PC-3 (cell line): ENCODE measurements around the gene DENND4B. TPM values are rescaled to one million over a fixed set of nuclear protein-coding genes. Genes with fewer than 3 reads are reported as not detected.
A peak's percentile ranks its signal among the peaks of the same experiment; 100 is the strongest.

ENCODE experiments used
- ATAC-seq: fragments of 200-7000 bp; cut with Tn5 transposase; 2 replicates; pipeline ENCODE4 v1.9.1; 2020; ENCODE audit warnings: mild to moderate bottlenecking, moderate library complexity
- BruUV-seq: library from RNA; stranded (reverse); fragments of 400-500 nt; replicated peaks from 2 replicates; lab custom pipeline; 2021; lab: Mats Ljungman, UMichigan
- CTCF ChIA-PET: fragments of 300-600 bp; sonication (Branson Sonifier 250); formaldehyde crosslinking; loops from one replicate; lab custom pipeline; 2022; ENCODE audit warnings: antibody characterized with exemption; lab: Charles Lee
- POLR2A ChIA-PET: fragments of 300-600 bp; sonication (Branson Sonifier 250); formaldehyde crosslinking; loops from one replicate; lab custom pipeline; 2022; ENCODE audit warnings: antibody characterized with exemption; ENCODE audit not compliant: unreplicated experiment; lab: Charles Lee
- DNase-seq: peaks from one replicate; pipeline ENCODE4 v3.0.0-alpha.2; 2015
- H2AFZ ChIP-seq: fragments of 300-600 bp; sonication (generic); 2 replicates; pipeline ENCODE4 v1.6.0; 2016; ENCODE audit warnings: antibody characterized with exemption, low read length
- H3F3A ChIP-seq: fragments of 300-600 bp; sonication (generic); one replicate; pipeline ENCODE4 v1.6.0; 2017; ENCODE audit warnings: antibody characterized with exemption, low read length, control low read depth, mild to moderate bottlenecking; ENCODE audit not compliant: unreplicated experiment
- H3K27ac ChIP-seq: fragments of 300-600 bp; sonication (generic); 2 replicates; pipeline ENCODE4 v1.5.1; 2016; ENCODE audit warnings: mild to moderate bottlenecking, low read length
- H3K27me3 ChIP-seq: fragments of 300-600 bp; sonication (generic); 2 replicates; pipeline ENCODE4 v1.6.1; 2016; ENCODE audit warnings: low read length, mixed read lengths
- H3K36me3 ChIP-seq: fragments of 300-600 bp; sonication (generic); 2 replicates; pipeline ENCODE4 v1.6.1; 2016; ENCODE audit warnings: low read depth, mixed run types, low read length, mixed read lengths
- H3K4me1 ChIP-seq: fragments of 300-600 bp; sonication (generic); 2 replicates; pipeline ENCODE4 v1.5.1; 2016; ENCODE audit warnings: low read length; ENCODE audit not compliant: insufficient read depth
- H3K4me2 ChIP-seq: fragments of 300-600 bp; sonication (generic); 2 replicates; pipeline ENCODE4 v1.6.0; 2016; ENCODE audit warnings: low read length
- H3K4me3 ChIP-seq: fragments of 300-600 bp; sonication (generic); 2 replicates; pipeline ENCODE4 v1.5.1; 2016; ENCODE audit warnings: mild to moderate bottlenecking, low read length, mixed read lengths
- H3K79me2 ChIP-seq: fragments of 300-600 bp; sonication (generic); 2 replicates; pipeline ENCODE4 v1.6.1; 2017; ENCODE audit warnings: low read length, mixed read lengths
- H3K9ac ChIP-seq: fragments of 300-600 bp; sonication (generic); 2 replicates; pipeline ENCODE4 v1.6.0; 2016; ENCODE audit warnings: mild to moderate bottlenecking, low read length
- H3K9me2 ChIP-seq: fragments of 300-600 bp; sonication (generic); replicated peaks from 2 replicates; pipeline ENCODE4 v1.6.1; 2016; ENCODE audit warnings: mixed run types, low read length, mixed read lengths
- H3K9me3 ChIP-seq: fragments of 300-600 bp; sonication (generic); 2 replicates; pipeline ENCODE4 v1.6.1; 2016; ENCODE audit warnings: low read length, mixed read lengths
- H4K20me1 ChIP-seq: fragments of 300-600 bp; sonication (generic); 2 replicates; pipeline ENCODE4 v1.6.1; 2016; ENCODE audit warnings: low read length, mixed read lengths
- CTCF ChIP-seq: fragments of 300-600 bp; sonication (generic); conservative IDR thresholded peaks from 2 replicates; pipeline ENCODE4 v1.5.1; 2017; ENCODE audit warnings: antibody characterized with exemption, low read depth, mild to moderate bottlenecking, low read length
- EZH2 ChIP-seq: fragments of 300-600 bp; sonication (generic); IDR thresholded peaks from one replicate; pipeline ENCODE4 v1.6.1; 2017; ENCODE audit warnings: antibody characterized with exemption, mild to moderate bottlenecking, low read length; ENCODE audit not compliant: unreplicated experiment
- EZH2phosphoT487 ChIP-seq: fragments of 300-600 bp; sonication (generic); IDR thresholded peaks from 2 replicates; pipeline ENCODE4 v1.6.1; 2018; ENCODE audit warnings: mild to moderate bottlenecking, antibody characterized with exemption, low read length, borderline replicate concordance
- intact Hi-C: fragments of 100-400 bp; cut with micrococcal nuclease; formaldehyde crosslinking; loops from 2 replicates; pipeline ENCODE4 v1.9.0; 2023
- total RNA-seq: library from RNA; depleted of rRNA; stranded (reverse); fragments of >200 nt; gene quantifications from 2 replicates; pipeline ENCODE4 v1.2.3, GENCODE V29; 2014

DENND4B gene
- total RNA-seq, 1 experiment from 2014 or later, result 27.3 TPM

GRCh38 chr1:153882296-153882912 lies 64.1 kb downstream of the DENND4B start:
- intact Hi-C loops, result loop anchor here (5.0 kb wide), 1 partner anchor 40 kb away; the partner anchor contains the start of gene GATAD2B
- Histone ChIP-seq H3K4me2 (no peak overlapping the region), H3K27ac (no peak overlapping the region), H3F3A (no peaks in the 10 kb centered on the region), H3K9ac (no peak overlapping the region), H2AFZ (no peak overlapping the region), H3K36me3 (no peaks in the 10 kb centered on the region; the same call in 1 of the 2 replicates), H3K9me3 (no peaks in the 10 kb centered on the region), H3K27me3 (no peaks in the 10 kb centered on the region), H3K9me2 (no peaks in the 10 kb centered on the region), H3K79me2 (peaks cover 83% of the 10 kb centered on the region), H4K20me1 (0 out of 2 replicates have a peak, but pooled peaks cover 3% of the 10 kb centered on the region), H3K4me3 (no peak overlapping the region), H3K4me1 (no peaks in the 10 kb centered on the region)
- ATAC-seq (no peak), DNase-seq (no peak)
- TF ChIP-seq CTCF (no peak), EZH2 (no peak), EZH2phosphoT487 (no peak)
- CTCF ChIA-PET, result no interaction called here
- TSS peak; percentile 9 for BruUV-seq
- POLR2A ChIA-PET, result interaction anchor here (0.5 kb wide), 1 partner anchor 41 kb away, joined by 7 read pairs; no protein-coding TSS in a partner anchor

- CTCF ChIA-PET, result no interaction called here
- Histone ChIP-seq H3K27ac (no peak overlapping the region), H3K9me2 (no peaks in the 10 kb centered on the region), H3F3A (no peaks in the 10 kb centered on the region), H3K4me2 (no peak overlapping the region), H3K9ac (no peak overlapping the region), H4K20me1 (0 out of 2 replicates have a peak, but pooled peaks cover 3% of the 10 kb centered on the region), H3K27me3 (no peaks in the 10 kb centered on the region), H3K4me3 (no peak overlapping the region), H2AFZ (no peak overlapping the region), H3K36me3 (no peaks in the 10 kb centered on the region; the same call in 1 of the 2 replicates), H3K9me3 (no peaks in the 10 kb centered on the region), H3K79me2 (peaks cover 83% of the 10 kb centered on the region), H3K4me1 (no peaks in the 10 kb centered on the region)
- ATAC-seq, result no peak; the same call in 1 of the 2 replicates
- BruUV-seq, result no TSS peak
- no peak for TF ChIP-seq EZH2phosphoT487
- TF ChIP-seq EZH2, result no peak
- no peak for TF ChIP-seq CTCF
- POLR2A ChIA-PET, result no interaction called here
- intact Hi-C loops, result loop anchor here (5.0 kb wide), 1 partner anchor 41 kb away; the partner anchor contains the start of gene GATAD2B
- DNase-seq, result no peak
These were observed 64.8 kb downstream of the DENND4B start for GRCh38 chr1:153881751-153882150.

- Histone ChIP-seq H3K9me3 (no peaks in the 10 kb centered on the region), H3K79me2 (peaks cover 76% of the 10 kb centered on the region), H3K9me2 (no peaks in the 10 kb centered on the region), H3K4me3 (no peak overlapping the region), H3K4me1 (no peaks in the 10 kb centered on the region), H3K36me3 (peaks cover 4% of the 10 kb centered on the region; the same call in 1 of the 2 replicates), H3K27me3 (no peaks in the 10 kb centered on the region), H3K4me2 (no peak overlapping the region), H2AFZ (no peak overlapping the region), H3K9ac (no peak overlapping the region), H3F3A (no peaks in the 10 kb centered on the region), H4K20me1 (0 out of 2 replicates have a peak, but pooled peaks cover 3% of the 10 kb centered on the region), H3K27ac (no peak overlapping the region)
- ChIA-PET CTCF (no interaction called here), POLR2A (no interaction called here)
- no TSS peak for BruUV-seq
- DNase-seq (peak; percentile 69), ATAC-seq (peak; percentile 92)
- TF ChIP-seq EZH2phosphoT487, result no peak
- no peak for TF ChIP-seq CTCF
- no peak for TF ChIP-seq EZH2
- intact Hi-C loops, result loop anchor here (5.0 kb wide), 1 partner anchor 41 kb away; the partner anchor contains the start of gene GATAD2B
These were observed 65.6 kb downstream of the DENND4B start for GRCh38 chr1:153880962-153881361.
